IMR-90 (cell line): ENCODE results near the gene CLEC11A.

ENCODE experiments used
- CTCF ChIP-seq: conservative IDR thresholded peaks from 2 replicates; pipeline ENCODE4 v1.5.1; 2012; ENCODE audit warnings: mild to moderate bottlenecking, low read depth, low read length, improper control_type of control experiment
- NFE2L2 ChIP-seq: fragments of 150-350 bp; IDR thresholded peaks from 2 replicates; pipeline ENCODE4 v1.6.1; 2016; ENCODE audit warnings: low read depth, mild to moderate bottlenecking, low read length
- RCOR1 ChIP-seq: IDR thresholded peaks from 2 replicates; pipeline ENCODE4 v1.6.1; 2012; ENCODE audit warnings: mild to moderate bottlenecking, low read length, improper control_type of control experiment; ENCODE audit not compliant: insufficient replicate concordance
- USF2 ChIP-seq: fragments of 150-350 bp; IDR thresholded peaks from 2 replicates; pipeline ENCODE4 v1.6.1; 2017; ENCODE audit warnings: mild to moderate bottlenecking, antibody characterized with exemption, low read length, low read depth

- no peak for TF ChIP-seq CTCF
- TF ChIP-seq NFE2L2: no peak
- no peak for TF ChIP-seq USF2
- no peak for TF ChIP-seq RCOR1
Measured at GRCh38 chr19:50686310-50687032, 36.7 kb upstream of the CLEC11A start.
